HG03108 (cell line): ENCODE measurements around the gene FIG4.
"Not testable (repeated sequence)": the region's sequence is repeated elsewhere in the genome, so short reads cannot be mapped to it uniquely, and the experiment has no call there.

Experiments
- ATAC-seq: cut with Tn5 transposase; IDR thresholded peaks from one replicate; pipeline ENCODE4 v1.9.1; 2021; ENCODE audit warnings: moderate library complexity; ENCODE audit not compliant: unreplicated experiment

FIG4 gene

GRCh38 chr6:109701774-109702173, 10.7 kb downstream of the FIG4 start:
- ATAC-seq, result no peak

- no peak for ATAC-seq
Observed at GRCh38 chr6:109702791-109703190, 11.7 kb downstream of the FIG4 start.

GRCh38 chr6:109705258-109705657, 14.2 kb downstream of the FIG4 start:
- ATAC-seq, result peak; percentile 85

- no peak for ATAC-seq
Observed at GRCh38 chr6:109706513-109706912, 15.4 kb downstream of the FIG4 start.

GRCh38 chr6:109708099-109708498, 17.0 kb downstream of the FIG4 start:
- ATAC-seq, result not testable (repeated sequence)

- no peak for ATAC-seq
Observed at GRCh38 chr6:109713097-109713496, 22.0 kb downstream of the FIG4 start.

GRCh38 chr6:109714166-109714565, 23.1 kb downstream of the FIG4 start:
- no peak for ATAC-seq

GRCh38 chr6:109714611-109715010, 23.5 kb downstream of the FIG4 start:
- ATAC-seq, result no peak

GRCh38 chr6:109715616-109716015, 24.5 kb downstream of the FIG4 start:
- no peak for ATAC-seq

GRCh38 chr6:109717971-109718370, 26.9 kb downstream of the FIG4 start:
- ATAC-seq, result no peak

GRCh38 chr6:109718991-109719390, 27.9 kb downstream of the FIG4 start:
- ATAC-seq, result no peak

GRCh38 chr6:109720311-109720710, 29.2 kb downstream of the FIG4 start:
- no peak for ATAC-seq

GRCh38 chr6:109722011-109722410, 30.9 kb downstream of the FIG4 start:
- ATAC-seq, result no peak

- no peak for ATAC-seq
Observed at GRCh38 chr6:109722564-109723254, 31.6 kb downstream of the FIG4 start.

- not testable (repeated sequence) for ATAC-seq
Observed at GRCh38 chr6:109725250-109725649, 34.2 kb downstream of the FIG4 start.

GRCh38 chr6:109736273-109737025, 45.4 kb downstream of the FIG4 start:
- no peak for ATAC-seq

GRCh38 chr6:109738255-109738654, 47.2 kb downstream of the FIG4 start:
- ATAC-seq, result no peak

GRCh38 chr6:109738667-109739066, 47.6 kb downstream of the FIG4 start:
- ATAC-seq, result no peak

- no peak for ATAC-seq
Observed at GRCh38 chr6:109739686-109740085, 48.6 kb downstream of the FIG4 start.

GRCh38 chr6:109740787-109741186, 49.7 kb downstream of the FIG4 start:
- no peak for ATAC-seq

- no peak for ATAC-seq
Observed at GRCh38 chr6:109743739-109744138, 52.6 kb downstream of the FIG4 start.

GRCh38 chr6:109744779-109745178, 53.7 kb downstream of the FIG4 start:
- not testable (repeated sequence) for ATAC-seq
